Measurements from ENCODE around the gene COPS7A.

Gene COPS7A

GRCh38 chr12:6750506-6750905, 26.7 kb downstream of the COPS7A start:
- no peak for DNase-seq (ENCODE audit: low spot score)

- DNase-seq (ENCODE audit: low spot score): no peak
Observed at GRCh38 chr12:6751767-6752166, 27.9 kb downstream of the COPS7A start.

GRCh38 chr12:6752167-6752920, 28.5 kb downstream of the COPS7A start:
- peak; percentile 79 for DNase-seq (ENCODE audit: low spot score)

GRCh38 chr12:6752921-6753771, 29.3 kb downstream of the COPS7A start, which contains the start of gene MLF2:
Gene MLF2, minus strand, starts transcription at chr12:6753141. Its CDS starts 807 bp downstream, at chr12:6752334.
- peak; percentile 99 for DNase-seq (ENCODE audit: low spot score)

GRCh38 chr12:6753772-6754356, 30.0 kb downstream of the COPS7A start:
- no peak for DNase-seq (ENCODE audit: low spot score)

GRCh38 chr12:6754411-6754810, 30.6 kb downstream of the COPS7A start:
- no peak for DNase-seq (ENCODE audit: low spot score)

- DNase-seq (ENCODE audit: low spot score): no peak
Observed at GRCh38 chr12:6757028-6757690, 33.3 kb downstream of the COPS7A start.

- DNase-seq (ENCODE audit: low spot score): no peak
Observed at GRCh38 chr12:6758506-6759095, 34.8 kb downstream of the COPS7A start.

- DNase-seq (ENCODE audit: low spot score): no peak
Observed at GRCh38 chr12:6759741-6760140, 35.9 kb downstream of the COPS7A start.

- DNase-seq (ENCODE audit: low spot score): no peak
Observed at GRCh38 chr12:6763380-6763779, 39.5 kb downstream of the COPS7A start.

GRCh38 chr12:6764011-6764828, 40.4 kb downstream of the COPS7A start:
- DNase-seq (ENCODE audit: low spot score): peak; percentile 97

GRCh38 chr12:6765048-6765633, 41.3 kb downstream of the COPS7A start:
- no peak for DNase-seq (ENCODE audit: low spot score)

GRCh38 chr12:6765634-6766581, 42.1 kb downstream of the COPS7A start, which contains the start of gene PTMS:
Gene PTMS, plus strand, starts transcription at chr12:6766363. Its CDS starts 343 bp downstream, at chr12:6766706.
- peak; percentile 93 for DNase-seq (ENCODE audit: low spot score)

- peak; percentile 90 for DNase-seq (ENCODE audit: low spot score)
Observed at GRCh38 chr12:6766651-6767349, 43.0 kb downstream of the COPS7A start.

- no peak for DNase-seq (ENCODE audit: low spot score)
Observed at GRCh38 chr12:6767353-6768319, 43.8 kb downstream of the COPS7A start.

- DNase-seq (ENCODE audit: low spot score): no peak
Observed at GRCh38 chr12:6768437-6768914, 44.6 kb downstream of the COPS7A start.

- DNase-seq (ENCODE audit: low spot score): peak; percentile 53
Observed at GRCh38 chr12:6768990-6769389, 45.1 kb downstream of the COPS7A start.
